Measurements from ENCODE around the gene FHOD3.

The FHOD3 gene

GRCh38 chr18:36744261-36744876 is 446.9 kb downstream of the FHOD3 start:
- no peak for TF ChIP-seq CTCF (conservative IDR thresholded peaks at IDR 0.05; ENCODE audit: low read length)

GRCh38 chr18:36745219-36745975 is 447.9 kb downstream of the FHOD3 start:
- TF ChIP-seq CTCF (conservative IDR thresholded peaks at IDR 0.05; ENCODE audit: low read length), result no peak
- no peak for DNase-seq (ENCODE audit: low read depth)
- no peak overlapping the region for H3K4me3 ChIP-seq (ENCODE audit: low read length)

More at GRCh38 chr18:36744261-36744876, 446.9 kb downstream of the FHOD3 start:
- no peak for DNase-seq (ENCODE audit: low read depth)
- no peak overlapping the region for H3K4me3 ChIP-seq (ENCODE audit: low read length)

- peak; percentile 20 for DNase-seq (ENCODE audit: low read depth)
- H3K4me3 ChIP-seq (ENCODE audit: low read length), result no peak overlapping the region
- peak; percentile 20; the same call in 1 of the 2 replicates for TF ChIP-seq CTCF (conservative IDR thresholded peaks at IDR 0.05; ENCODE audit: low read length)
Measured at GRCh38 chr18:36752929-36753865, 455.7 kb downstream of the FHOD3 start.

- DNase-seq (ENCODE audit: low read depth), result peak; percentile 93
- no peak for TF ChIP-seq CTCF (conservative IDR thresholded peaks at IDR 0.05; ENCODE audit: low read length)
- no peak overlapping the region for H3K4me3 ChIP-seq (ENCODE audit: low read length)
Measured at GRCh38 chr18:36756242-36756641, 458.7 kb downstream of the FHOD3 start.

- TF ChIP-seq CTCF (conservative IDR thresholded peaks at IDR 0.05; ENCODE audit: low read length), result peak; percentile 82
- DNase-seq (ENCODE audit: low read depth), result peak; percentile 87
- no peak overlapping the region for H3K4me3 ChIP-seq (ENCODE audit: low read length)
Measured at GRCh38 chr18:36757081-36757480, 459.6 kb downstream of the FHOD3 start.

GRCh38 chr18:36757991-36758390 is 460.5 kb downstream of the FHOD3 start:
- TF ChIP-seq CTCF (conservative IDR thresholded peaks at IDR 0.05; ENCODE audit: low read length), result no peak
- H3K4me3 ChIP-seq (ENCODE audit: low read length), result no peak overlapping the region
- peak; percentile 66 for DNase-seq (ENCODE audit: low read depth)
